Keratinocyte (primary cell): ENCODE measurements around the gene CHD9NB. TPM values are rescaled to one million over a fixed set of nuclear protein-coding genes. Genes with fewer than 3 reads are reported as not detected.

ENCODE experiments used
- DNase-seq: peaks from one replicate; pipeline ENCODE4 v3.0.0-alpha.2; 2011; ENCODE audit warnings: low read depth, missing footprints, low spot score
- FAIRE-seq: peaks from 2 replicates; lab custom pipeline; 2011; peaks lifted over from hg19 to GRCh38; lab: Jason Lieb, UNC
- H2AFZ ChIP-seq: 2 replicates; pipeline ENCODE4 v1.6.0; 2012; ENCODE audit warnings: low read length, control low read depth, inconsistent platforms; ENCODE audit not compliant: control insufficient read depth
- H3K27ac ChIP-seq: 2 replicates; pipeline ENCODE4 v1.5.1; 2011; ENCODE audit warnings: low read length; ENCODE audit not compliant: control insufficient read depth, insufficient read depth
- H3K27me3 ChIP-seq: 3 replicates; pipeline ENCODE4 v1.6.0; 2011; ENCODE audit warnings: low read length; ENCODE audit not compliant: control insufficient read depth, insufficient read depth; ENCODE audit errors: extremely low read depth
- H3K36me3 ChIP-seq, 2 experiments: 2 replicates in 1 of 2; 3 replicates in 1 of 2; pipeline ENCODE4 v1.5.1; 2011; ENCODE audit warnings: low read length in 2 of 2, mild to moderate bottlenecking in 1 of 2; ENCODE audit not compliant: control insufficient read depth in 2 of 2, insufficient read depth in 2 of 2; ENCODE audit errors: extremely low read depth in 1 of 2
- H3K4me1 ChIP-seq: 3 replicates; pipeline ENCODE4 v1.5.1; 2011; ENCODE audit warnings: low read length; ENCODE audit not compliant: control insufficient read depth, insufficient read depth; ENCODE audit errors: extremely low read depth
- H3K4me2 ChIP-seq: 3 replicates; pipeline ENCODE4 v1.6.0; 2011; ENCODE audit warnings: low read depth, low read length; ENCODE audit not compliant: control insufficient read depth, insufficient read depth; ENCODE audit errors: extremely low read depth
- H3K4me3 ChIP-seq, 3 experiments: fragments of 200-600 bp in 1 of 3; sonication (generic) in 1 of 3; 2 replicates in 2 of 3; 3 replicates in 1 of 3; pipeline ENCODE4 v1.5.1; 2011 to 2016; ENCODE audit warnings: low read length in 3 of 3, mild to moderate bottlenecking in 3 of 3, control low read depth in 2 of 3, inconsistent platforms in 1 of 3, low read depth in 1 of 3, mixed read lengths in 1 of 3, mixed run types in 1 of 3, moderate library complexity in 1 of 3; ENCODE audit not compliant: control insufficient read depth in 2 of 3, insufficient read depth in 2 of 3; ENCODE audit errors: extremely low read depth in 1 of 3
- H3K79me2 ChIP-seq: 2 replicates; pipeline ENCODE4 v1.6.0; 2012; ENCODE audit warnings: low read length; ENCODE audit not compliant: control insufficient read depth, insufficient read depth
- H3K9ac ChIP-seq: 3 replicates; pipeline ENCODE4 v1.6.0; 2011; ENCODE audit warnings: low read length; ENCODE audit not compliant: control insufficient read depth, insufficient read depth; ENCODE audit errors: extremely low read depth
- H3K9me1 ChIP-seq: 3 replicates; pipeline ENCODE4 v1.6.0; 2011; ENCODE audit warnings: low read length; ENCODE audit not compliant: control insufficient read depth, insufficient read depth; ENCODE audit errors: extremely low read depth
- H3K9me3 ChIP-seq: 2 replicates; pipeline ENCODE4 v1.5.1; 2012; ENCODE audit warnings: low read depth, low read length; ENCODE audit not compliant: control insufficient read depth
- H4K20me1 ChIP-seq: 3 replicates; pipeline ENCODE4 v1.6.0; 2011; ENCODE audit warnings: low read length; ENCODE audit not compliant: control insufficient read depth, insufficient read depth; ENCODE audit errors: extremely low read depth
- CTCF ChIP-seq, 3 experiments: IDR thresholded peaks in 1 of 3; conservative IDR thresholded peaks in 1 of 3; optimal IDR thresholded peaks in 1 of 3; 2 replicates in 2 of 3; 3 replicates in 1 of 3; pipeline versions ENCODE3 to v1.5.1; 2011; ENCODE audit warnings: low read length in 3 of 3, mild to moderate bottlenecking in 3 of 3, moderate library complexity in 2 of 3, control low read depth in 1 of 3, inconsistent platforms in 1 of 3; ENCODE audit not compliant: insufficient read depth in 2 of 3; ENCODE audit errors: extremely low read depth in 1 of 3
- EZH2 ChIP-seq: IDR thresholded peaks from one replicate; pipeline ENCODE4 v1.6.1; 2012; ENCODE audit warnings: inconsistent platforms, mild to moderate bottlenecking, low read length, moderate library complexity
- dilution Hi-C: fragments of 300-500 bp; cut with MboI; formaldehyde crosslinking; loops from one replicate; pipeline ENCODE4 v1.7.0; 2020; ENCODE audit warnings: low sequenced_read_pairs; ENCODE audit not compliant: extremely low pct_ligation_motif_present
- polyA plus RNA-seq, 5 experiments: library from polyadenylated mRNA; depleted of rRNA in 3 of 5; stranded (reverse) in 3 of 5; stranded (forward) in 1 of 5; unstranded in 1 of 5; fragments of >200 nt; gene quantifications; 1 replicate in 1 of 5; 2 replicates in 3 of 5; 3 replicates in 1 of 5; pipeline versions ENCODE4 v1.2.1 to v1.2.3, GENCODE V29; 2011 to 2012; ENCODE audit warnings: missing spikeins in 2 of 5, low read depth in 1 of 5, low replicate concordance in 1 of 5

Gene CHD9NB
- polyA plus RNA-seq, 1 donor (not counting 4 experiments of a cell fraction or from before 2014, with no cell fraction given), result 0.64 TPM

GRCh38 chr16:53029971-53030370 is 22.7 kb downstream of the CHD9NB start:
- H3K4me1 ChIP-seq, result peaks cover 12% of the 10 kb centered on the region
- no peaks in the 10 kb centered on the region for H3K27me3 ChIP-seq
- dilution Hi-C loops, result no loop called here
- no peak overlapping the region for H2AFZ ChIP-seq
- H3K36me3 ChIP-seq, result no peaks in the 10 kb centered on the region
- no peak overlapping the region for H3K9ac ChIP-seq
- H3K79me2 ChIP-seq, result no peaks in the 10 kb centered on the region
- H3K9me3 ChIP-seq, result peaks cover 3% of the 10 kb centered on the region
- no peak overlapping the region for H3K4me2 ChIP-seq
- DNase-seq (no peak), FAIRE-seq (no peak)
- no peak overlapping the region for H3K4me3 ChIP-seq
- H4K20me1 ChIP-seq, result no peaks in the 10 kb centered on the region
- TF ChIP-seq CTCF (optimal IDR thresholded peaks at IDR 0.05 in 1 of 3, IDR thresholded peaks at IDR 0.05 in 1 of 3, conservative IDR thresholded peaks at IDR 0.05 in 1 of 3; ENCODE audit: extremely low read depth in 1 of 3, insufficient read depth in 2 of 3, low read length in 3 of 3) (no peak), EZH2 (no peak)
- H3K9me1 ChIP-seq, result no peaks in the 10 kb centered on the region
- H3K27ac ChIP-seq, result no peak overlapping the region

- Histone ChIP-seq H4K20me1 (no peaks in the 10 kb centered on the region), H3K9ac (no peak overlapping the region), H3K4me1 (no peaks in the 10 kb centered on the region), H3K36me3 (no peaks in the 10 kb centered on the region), H2AFZ (no peak overlapping the region), H3K4me2 (no peak overlapping the region), H3K9me1 (no peaks in the 10 kb centered on the region), H3K27me3 (no peaks in the 10 kb centered on the region), H3K9me3 (no peaks in the 10 kb centered on the region), H3K79me2 (no peaks in the 10 kb centered on the region), H3K27ac (no peak overlapping the region), H3K4me3 (no peak overlapping the region)
- dilution Hi-C loops, result no loop called here
- FAIRE-seq (no peak), DNase-seq (no peak)
- TF ChIP-seq EZH2 (no peak), CTCF (optimal IDR thresholded peaks at IDR 0.05 in 1 of 3, IDR thresholded peaks at IDR 0.05 in 1 of 3, conservative IDR thresholded peaks at IDR 0.05 in 1 of 3; ENCODE audit: extremely low read depth in 1 of 3, insufficient read depth in 2 of 3, low read length in 3 of 3) (no peak)
Observed at GRCh38 chr16:53024045-53024444, 28.7 kb downstream of the CHD9NB start.
